GM18868 (cell line): ENCODE measurements around the gene SLC10A3.
A peak's percentile ranks its signal among the peaks of the same experiment; 100 is the strongest.

ENCODE experiments used
- ATAC-seq: cut with Tn5 transposase; IDR thresholded peaks from one replicate; pipeline ENCODE4 v1.9.1; 2021; ENCODE audit warnings: mild to moderate bottlenecking, moderate library complexity; ENCODE audit not compliant: unreplicated experiment

Gene SLC10A3

DNA sequence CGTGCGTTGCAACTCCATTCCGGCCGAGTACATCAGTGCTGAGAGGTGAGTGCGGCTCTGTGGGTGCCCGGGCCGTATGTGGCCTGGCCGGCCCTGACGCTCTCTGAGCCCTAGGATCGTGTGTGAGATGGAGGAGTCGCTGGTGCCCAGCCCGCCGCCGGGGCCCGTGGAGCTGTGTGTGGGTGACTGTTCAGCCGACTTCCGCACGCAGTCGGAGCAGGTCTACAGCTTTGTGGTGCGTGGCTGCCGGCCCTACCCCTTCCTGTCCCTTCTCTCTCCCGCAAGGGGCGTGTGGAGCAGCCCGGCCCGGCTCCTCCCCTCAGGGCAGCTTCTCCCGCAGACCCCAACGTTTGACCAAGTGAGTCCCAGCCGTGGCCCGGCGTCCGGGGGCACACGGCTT lies 24.4 kb downstream of the SLC10A3 start:
- ATAC-seq, result no peak

DNA sequence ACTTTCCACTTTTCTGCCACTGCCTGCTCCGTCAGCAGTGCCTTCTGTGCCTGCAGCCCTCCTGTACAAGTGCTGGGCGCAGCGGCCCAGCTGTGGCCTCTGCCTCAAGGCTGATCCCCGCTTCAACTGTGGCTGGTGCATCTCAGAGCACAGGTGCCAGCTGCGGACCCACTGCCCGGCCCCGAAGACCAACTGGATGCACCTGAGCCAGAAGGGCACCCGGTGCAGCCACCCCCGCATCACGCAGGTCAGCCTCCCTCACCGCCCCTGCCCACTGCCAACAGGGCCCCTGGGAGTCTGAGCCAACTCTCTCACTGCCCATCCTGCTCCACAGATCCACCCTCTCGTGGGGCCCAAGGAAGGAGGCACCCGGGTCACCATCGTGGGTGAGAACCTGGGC lies 24.8 kb downstream of the SLC10A3 start:
- no peak for ATAC-seq

DNA sequence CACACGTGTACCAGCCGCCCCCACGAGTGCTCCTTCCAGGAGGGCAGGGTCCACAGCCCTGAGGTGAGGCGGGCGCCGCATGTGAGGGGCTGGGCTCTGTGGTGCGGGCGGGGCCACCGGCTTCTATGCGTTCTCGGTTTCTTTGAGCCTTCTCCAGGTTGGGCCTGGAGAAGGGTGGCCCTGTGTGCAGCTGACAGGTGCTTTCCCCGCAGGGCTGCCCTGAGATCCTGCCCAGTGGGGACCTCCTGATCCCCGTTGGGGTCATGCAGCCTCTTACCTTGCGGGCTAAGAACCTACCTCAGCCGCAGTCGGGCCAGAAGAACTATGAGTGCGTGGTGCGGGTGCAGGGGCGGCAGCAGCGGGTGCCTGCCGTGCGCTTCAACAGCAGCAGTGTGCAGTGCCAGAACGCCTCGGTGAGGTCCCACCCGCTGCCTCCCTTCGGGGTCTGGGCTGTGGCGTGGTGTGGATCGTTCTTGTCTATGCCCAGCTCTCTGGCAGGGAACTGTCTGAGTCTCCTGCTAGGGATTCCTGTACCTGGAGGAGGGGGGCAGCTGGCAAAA lies 25.5 kb downstream of the SLC10A3 start:
- no peak for ATAC-seq

DNA sequence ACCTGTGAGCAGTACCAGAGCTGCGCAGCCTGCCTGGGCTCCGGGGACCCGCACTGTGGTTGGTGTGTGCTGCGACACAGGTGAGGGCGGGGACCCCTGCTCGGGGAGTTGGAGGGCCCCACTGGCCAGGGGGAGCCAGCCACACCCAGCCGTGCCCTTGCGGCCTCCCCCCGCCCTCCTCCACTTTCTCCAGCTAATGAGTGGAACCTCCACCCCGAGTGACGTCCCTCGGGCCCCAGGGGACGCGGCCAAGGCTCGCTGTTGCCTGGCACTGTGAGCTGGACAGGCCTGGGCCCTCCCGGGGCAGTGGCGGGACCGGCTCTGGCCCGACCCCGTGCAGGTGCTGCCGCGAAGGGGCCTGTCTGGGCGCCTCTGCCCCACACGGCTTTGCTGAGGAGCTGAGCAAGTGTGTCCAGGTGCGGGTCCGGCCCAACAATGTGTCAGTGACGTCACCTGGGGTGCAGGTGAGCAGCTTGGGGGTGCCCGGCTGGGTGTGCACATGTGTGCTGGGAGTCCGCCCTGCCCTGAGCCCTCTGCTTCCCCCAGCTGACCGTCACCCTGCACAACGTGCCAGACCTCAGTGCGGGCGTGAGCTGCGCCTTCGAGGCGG lies 26.7 kb downstream of the SLC10A3 start:
- no peak for ATAC-seq

DNA sequence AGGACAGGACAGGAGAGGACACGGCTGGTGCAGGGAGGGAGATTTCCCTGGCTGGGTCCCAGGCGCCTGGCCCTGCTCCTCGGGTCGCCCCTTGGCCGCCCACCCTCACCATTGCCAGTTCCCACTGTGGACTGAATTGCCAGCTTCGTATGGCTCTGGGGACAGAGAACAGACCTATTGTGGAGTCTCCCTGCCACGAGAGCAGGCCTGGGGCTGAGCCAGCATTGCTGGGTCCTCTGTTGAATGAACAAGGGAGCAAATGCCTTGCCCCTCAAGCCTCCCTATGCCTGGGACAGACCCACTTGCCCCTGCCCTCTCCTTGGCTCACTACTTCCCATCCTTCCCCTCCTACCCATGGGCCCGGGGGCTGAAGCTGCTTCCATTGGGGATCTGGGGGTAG lies 28.0 kb downstream of the SLC10A3 start:
- ATAC-seq, result no peak

DNA sequence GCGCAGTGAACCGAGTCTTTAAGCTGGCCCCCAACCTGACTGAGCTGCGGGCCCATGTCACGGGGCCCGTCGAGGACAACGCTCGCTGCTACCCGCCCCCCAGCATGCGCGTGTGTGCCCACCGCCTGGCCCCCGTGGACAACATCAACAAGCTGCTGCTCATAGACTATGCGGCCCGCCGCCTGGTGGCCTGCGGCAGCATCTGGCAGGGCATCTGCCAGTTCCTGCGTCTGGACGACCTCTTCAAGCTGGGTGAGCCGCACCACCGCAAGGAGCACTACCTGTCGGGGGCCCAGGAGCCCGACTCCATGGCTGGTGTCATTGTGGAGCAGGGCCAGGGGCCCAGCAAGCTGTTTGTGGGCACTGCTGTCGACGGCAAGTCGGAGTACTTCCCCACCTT lies 30.1 kb downstream of the SLC10A3 start:
- ATAC-seq, result no peak

DNA sequence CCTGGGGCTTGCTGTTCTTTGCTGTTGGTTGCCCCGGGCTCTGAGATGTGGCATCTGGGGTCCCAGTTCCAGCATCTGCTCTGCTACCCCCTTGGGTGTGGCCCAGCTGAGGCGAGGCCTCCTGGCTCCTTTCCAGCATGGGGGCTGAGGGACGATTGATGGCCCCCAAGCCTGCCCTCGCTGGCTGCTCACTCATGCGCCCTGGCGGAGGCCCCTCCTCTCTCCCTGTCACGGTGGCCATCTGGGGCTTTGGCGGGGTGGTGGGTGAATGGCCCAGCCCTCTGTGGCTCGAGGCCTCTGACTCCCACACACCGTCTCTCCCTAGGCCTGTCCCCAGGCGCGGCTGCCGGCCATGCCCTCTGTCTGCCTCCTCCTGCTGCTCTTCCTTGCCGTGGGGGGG lies 30.6 kb downstream of the SLC10A3 start:
- no peak for ATAC-seq

DNA sequence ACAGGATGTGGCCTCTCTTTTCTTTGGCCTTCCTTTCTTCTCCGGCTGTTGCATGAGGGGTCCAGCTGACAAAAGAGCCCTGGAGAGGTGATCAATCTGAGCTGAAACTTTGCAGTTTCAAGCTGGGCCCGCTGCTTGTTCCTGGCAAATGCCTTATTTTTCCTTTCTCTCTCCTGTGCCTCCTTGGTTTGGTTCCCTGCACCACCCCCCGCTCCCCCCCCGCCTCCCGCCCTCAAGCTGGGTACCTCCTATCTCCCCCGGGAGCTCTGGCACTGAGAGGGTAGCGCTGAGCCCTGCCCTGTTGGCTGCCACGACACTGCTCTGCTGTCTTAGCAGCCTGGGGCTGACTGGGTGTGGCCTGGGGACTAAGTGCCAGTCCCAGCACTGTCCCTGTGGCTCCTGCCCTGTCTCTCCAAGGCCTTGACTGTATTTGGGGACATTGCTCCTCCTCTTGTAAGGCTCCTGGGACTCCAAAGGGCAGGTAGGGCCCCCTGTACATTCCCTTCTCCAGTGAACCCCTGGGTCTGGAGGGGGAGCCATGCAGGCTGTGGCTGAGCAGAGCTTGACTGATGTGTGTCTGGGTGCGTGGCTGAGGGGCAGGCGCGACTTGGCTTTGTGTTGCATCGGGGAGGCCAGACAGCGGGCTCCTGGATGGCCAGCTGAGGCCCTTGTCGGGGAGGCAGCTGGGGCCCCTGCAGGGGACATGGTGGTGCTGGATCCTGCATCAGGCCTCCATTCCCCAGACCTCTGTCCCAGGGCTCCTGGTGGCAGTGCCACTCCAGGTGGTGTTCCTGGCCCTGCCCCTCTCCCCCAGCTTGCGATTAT lies 31.3 kb downstream of the SLC10A3 start:
- ATAC-seq, result no peak

DNA sequence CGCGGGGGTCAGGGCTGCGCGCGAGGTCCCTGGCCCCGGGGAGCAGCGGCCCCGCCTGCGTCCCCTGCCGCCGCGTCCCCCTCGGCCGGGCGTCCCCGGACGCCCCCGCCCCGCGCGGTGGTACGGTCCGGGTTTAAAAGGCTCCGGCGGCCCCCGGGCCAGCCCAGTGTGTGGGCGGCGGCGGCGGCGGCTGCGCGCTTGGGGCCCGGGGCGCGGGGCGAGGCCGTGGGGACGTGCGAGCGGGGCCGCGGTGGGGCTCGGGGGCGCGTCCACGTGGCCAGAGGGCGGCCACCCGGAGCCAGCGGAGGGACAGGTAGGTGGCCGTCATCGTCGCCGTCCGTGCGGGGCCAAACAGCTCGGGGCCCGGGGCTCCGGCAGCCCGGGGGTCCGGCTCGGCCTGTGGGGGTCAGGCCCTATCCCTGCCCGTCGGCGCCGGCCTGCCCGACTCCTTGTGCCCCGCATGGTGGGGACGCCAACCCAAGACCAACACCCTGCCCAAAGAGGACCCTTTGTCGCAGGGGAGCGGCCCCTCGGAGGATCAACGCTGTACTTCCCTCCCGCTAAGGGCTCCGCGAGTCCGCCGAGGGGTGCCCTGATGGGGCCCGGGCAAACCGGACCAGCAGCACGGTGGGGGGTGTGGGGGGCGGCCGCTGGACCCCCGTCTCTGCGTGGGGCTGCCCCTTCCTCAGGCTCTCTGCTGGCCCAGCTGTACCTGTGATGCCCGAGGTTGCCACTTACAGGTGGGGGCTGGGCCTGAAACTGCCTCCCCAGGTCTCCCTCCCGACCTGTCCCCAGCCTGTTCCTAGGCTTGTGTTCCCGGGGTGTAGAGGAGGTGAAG lies 32.1 kb downstream of the SLC10A3 start, which contains the start of gene PLXNA3:
Gene PLXNA3, plus strand, starts transcription at position 166 of the 838 bp plus-strand sequence. CDS start 1,903 bp downstream, outside the sequence.
- ATAC-seq, result peak; percentile 62

DNA sequence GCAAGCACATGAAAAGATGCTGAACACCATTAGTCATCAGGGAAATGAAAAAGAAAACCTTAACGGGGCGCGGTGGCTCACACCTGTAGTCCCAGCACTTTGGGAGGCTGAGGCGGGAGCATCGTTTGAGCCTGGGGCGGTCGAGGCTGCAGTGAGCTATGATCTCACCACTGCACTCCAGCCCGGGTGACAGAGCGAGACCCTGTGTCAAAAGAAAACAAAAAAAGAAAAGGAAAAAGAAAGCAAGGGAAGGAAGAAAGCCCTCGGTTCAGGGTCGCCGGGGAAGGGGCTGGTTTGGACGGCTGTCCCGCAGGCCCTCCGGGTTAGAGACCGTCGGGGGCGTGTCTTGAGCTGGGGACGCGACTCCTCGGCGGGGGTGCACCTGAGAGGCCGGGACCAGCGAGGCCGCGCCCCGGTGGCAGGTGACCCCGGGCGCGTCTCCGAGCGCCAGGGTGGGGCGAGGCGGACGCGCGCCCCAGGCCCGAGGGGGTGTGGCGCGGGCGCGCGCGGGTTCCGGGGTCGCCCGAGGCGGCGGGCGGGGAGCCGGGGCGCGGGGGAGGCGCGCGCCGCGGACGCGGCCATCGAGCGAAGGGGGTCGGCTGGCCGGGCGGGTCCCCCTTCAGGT lies 32.8 kb downstream of the SLC10A3 start:
- ATAC-seq, result peak; percentile 70

DNA sequence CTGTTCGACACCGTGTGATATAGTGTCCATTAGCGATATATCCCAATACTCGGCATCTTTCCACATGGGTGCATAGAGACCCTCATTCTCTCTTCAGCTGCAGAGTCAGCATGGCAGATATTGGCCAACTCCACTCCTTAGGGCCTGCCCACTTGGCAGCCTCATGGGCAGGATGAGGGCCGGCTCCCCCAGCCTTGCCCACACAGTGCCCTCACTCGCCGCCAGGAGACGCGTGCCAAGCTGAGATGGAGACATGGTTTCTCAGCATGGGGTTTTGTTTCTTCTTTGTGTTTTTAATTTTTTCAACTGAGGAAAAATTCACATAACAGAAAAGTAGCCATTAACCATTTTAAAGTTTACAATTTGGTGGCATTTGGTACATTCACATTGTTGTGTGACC lies 37.6 kb downstream of the SLC10A3 start:
- ATAC-seq, result no peak

DNA sequence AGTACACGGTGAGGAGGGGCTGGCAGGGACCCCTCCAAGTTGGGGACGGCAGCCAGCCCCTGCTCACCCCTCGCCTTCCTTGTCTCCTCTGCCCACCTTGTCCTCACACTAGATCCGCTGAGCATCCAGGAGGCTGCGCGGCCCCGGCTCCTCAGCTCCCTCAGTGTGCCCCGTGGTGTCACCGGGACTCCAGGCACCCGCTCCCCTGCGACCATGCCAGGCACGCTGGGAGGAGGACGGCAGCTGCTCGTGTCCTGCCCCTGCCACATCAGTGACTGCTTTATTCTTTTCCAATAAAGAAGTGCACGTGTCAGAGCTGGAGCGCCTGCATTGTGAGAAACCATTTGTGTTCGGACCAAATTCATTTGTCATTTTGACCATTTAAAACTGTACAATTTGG lies 40.1 kb downstream of the SLC10A3 start:
- no peak for ATAC-seq

DNA sequence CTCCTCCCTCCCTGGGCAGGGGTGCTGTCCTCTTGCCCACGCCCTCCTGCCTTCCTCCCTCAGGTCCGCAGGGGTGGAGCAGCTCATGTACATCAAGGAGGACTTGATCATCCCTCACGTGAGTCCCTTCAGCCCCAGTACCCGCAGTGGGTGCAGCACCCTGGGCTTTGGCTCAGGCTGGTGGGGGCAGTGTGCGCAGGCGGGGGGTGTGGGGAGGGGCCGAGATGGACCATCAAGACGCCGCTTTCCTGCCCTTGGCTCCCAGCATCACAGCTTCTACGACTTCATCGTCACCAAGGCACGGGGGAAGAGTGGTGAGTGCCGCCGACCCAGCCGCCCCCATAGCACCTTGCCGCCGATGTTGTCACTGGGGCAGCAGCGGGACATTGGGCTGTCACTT lies 40.8 kb downstream of the SLC10A3 start:
- ATAC-seq, result no peak

DNA sequence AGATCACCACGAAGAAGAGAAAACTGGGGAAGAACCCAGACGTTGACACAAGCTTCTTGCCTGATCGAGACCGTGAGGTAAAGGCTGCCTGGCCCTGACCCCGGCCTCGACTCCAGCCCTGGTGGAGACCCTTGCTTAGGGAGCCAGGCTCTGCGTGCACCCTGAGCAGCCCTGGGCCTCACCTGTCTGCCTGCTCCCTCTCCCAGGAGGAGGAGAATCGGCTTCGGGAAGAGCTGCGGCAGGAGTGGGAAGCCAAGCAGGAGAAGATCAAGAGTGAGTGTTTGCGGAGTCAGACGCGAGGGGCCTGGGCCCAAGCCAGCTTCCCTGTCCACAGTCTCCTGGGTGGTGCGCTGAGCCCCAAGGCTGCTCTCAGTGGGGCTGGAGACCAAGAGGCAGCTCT lies 41.9 kb downstream of the SLC10A3 start:
- no peak for ATAC-seq

DNA sequence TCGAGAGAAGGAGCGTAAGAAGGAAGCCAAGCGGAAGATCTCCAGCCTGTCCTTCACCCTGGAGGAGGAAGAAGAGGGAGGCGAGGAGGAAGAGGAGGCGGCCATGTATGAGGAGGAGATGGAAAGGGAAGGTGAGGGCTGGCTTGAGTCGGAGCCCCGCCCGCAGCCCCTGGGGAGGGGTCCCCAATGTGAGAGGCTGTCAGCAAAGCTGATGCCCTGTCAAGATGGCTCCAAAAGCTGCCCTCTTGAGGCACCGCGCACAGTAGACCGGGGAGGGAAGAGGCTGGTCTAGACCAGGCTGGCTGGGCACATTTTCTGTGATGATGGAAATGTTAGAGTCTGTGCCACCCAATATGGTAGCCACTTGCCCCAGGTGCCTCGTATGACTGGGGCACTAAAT lies 44.0 kb downstream of the SLC10A3 start:
- no peak for ATAC-seq

DNA sequence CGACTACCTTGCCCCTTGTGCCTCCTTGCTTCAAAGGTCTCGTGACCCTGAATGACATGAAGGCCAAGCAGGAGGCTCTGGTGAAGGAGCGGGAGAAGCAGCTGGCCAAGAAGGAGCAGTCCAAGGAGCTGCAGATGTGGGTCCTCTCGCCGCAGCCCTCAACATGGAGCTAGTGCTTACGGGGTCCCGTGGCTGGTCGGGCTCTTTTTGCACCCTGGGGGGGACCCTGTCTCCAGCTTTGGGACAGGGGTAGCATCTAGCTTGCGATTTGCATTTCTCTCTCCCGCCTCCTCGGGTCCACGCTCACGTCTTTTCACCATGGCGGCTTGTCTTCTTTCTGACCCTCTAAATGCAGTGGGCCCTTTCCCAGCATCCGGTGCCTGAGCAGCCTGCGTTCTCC lies 44.7 kb downstream of the SLC10A3 start:
- ATAC-seq, result no peak

DNA sequence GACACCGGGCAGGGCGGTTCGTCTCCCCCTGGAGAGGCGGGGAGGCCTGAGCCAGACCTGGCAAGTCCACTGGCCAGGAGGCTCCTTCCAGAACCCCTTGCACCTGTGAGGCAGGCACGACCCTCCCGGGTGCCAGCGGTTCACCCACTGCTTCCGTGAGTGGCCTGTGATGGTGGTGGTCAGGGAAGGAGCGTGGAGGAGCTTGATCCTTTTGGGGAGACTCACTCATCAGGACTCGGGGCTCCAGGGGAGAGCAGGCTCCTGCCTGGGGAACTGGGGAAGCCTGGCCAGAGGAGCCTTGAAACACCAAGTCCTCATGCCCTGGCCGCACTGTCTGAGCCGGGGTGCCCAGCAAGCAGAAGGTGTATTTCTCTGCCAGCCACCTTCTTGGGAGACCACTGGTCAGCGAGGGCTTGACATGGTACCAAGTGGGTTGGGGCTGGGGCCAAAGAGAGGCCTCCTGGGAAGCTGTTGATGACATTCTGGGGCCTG lies 45.6 kb downstream of the SLC10A3 start:
- ATAC-seq, result no peak

DNA sequence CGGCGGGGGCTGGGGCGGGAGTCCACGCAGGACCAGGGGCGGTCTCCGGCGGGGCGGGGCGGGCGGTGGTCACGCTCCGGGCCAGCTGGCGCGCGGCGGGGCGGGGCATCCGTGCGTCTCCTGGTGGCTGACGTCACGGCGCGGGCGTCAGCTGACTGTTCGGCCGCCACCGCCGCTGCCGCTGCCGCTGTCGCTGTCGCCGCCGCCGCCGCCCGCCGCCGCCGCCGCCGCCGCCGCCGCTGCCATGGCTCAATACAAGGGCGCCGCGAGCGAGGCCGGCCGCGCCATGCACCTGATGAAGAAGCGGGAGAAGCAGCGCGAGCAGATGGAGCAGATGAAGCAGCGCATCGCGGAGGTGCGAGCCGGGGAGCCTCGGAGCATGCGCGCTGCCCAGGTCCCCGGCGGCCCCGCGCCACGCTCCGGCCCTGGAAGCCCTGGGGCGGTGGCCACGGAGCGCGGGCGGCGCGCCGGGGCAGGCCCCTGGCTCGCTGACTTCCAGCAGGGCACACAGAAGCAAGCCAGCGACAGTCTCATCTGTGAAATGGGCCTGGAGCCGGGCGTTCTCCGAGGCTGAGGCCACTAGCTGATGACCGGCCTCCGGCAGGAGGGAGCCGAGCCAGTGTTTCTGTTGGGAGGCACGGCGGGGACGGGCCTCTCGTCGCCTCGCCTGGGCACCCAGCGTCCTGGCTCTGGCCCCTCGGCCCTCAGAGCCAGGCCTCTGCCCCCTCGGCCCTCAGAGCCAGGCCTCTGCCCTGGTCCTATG lies 46.3 kb downstream of the SLC10A3 start, which contains the start of gene FAM50A:
Gene FAM50A, plus strand, starts transcription at position 150 of the 763 bp plus-strand sequence. Its CDS starts 95 bp downstream, at position 245.
- peak; percentile 79 for ATAC-seq

DNA sequence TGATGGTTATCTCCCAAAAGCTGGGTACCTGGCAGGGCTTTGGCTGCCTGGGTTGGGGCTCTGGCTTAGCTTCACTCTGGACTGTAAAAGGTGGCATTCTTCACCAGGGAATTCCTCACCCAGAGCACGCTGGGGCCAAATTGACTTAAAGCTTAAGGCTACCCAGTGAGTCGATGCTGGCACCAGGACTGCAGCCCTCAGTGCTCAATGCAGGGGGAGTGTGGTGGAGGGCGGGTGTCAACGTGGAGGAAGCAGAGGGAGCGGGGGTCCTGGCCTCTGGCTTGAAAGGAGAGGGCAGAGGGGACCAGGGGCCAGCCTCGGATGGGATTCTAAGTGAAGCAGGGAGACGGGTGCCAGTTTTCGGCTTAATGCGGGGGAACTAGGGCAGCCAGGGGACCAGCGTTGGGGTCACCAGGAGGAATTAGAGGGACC lies 46.9 kb downstream of the SLC10A3 start:
- no peak for ATAC-seq
